ENCODE results near the gene ZBP1.
"Not testable (repeated sequence)": the region's sequence is repeated elsewhere in the genome, so short reads cannot be mapped to it uniquely, and the experiment has no call there.

Gene ZBP1

DNA sequence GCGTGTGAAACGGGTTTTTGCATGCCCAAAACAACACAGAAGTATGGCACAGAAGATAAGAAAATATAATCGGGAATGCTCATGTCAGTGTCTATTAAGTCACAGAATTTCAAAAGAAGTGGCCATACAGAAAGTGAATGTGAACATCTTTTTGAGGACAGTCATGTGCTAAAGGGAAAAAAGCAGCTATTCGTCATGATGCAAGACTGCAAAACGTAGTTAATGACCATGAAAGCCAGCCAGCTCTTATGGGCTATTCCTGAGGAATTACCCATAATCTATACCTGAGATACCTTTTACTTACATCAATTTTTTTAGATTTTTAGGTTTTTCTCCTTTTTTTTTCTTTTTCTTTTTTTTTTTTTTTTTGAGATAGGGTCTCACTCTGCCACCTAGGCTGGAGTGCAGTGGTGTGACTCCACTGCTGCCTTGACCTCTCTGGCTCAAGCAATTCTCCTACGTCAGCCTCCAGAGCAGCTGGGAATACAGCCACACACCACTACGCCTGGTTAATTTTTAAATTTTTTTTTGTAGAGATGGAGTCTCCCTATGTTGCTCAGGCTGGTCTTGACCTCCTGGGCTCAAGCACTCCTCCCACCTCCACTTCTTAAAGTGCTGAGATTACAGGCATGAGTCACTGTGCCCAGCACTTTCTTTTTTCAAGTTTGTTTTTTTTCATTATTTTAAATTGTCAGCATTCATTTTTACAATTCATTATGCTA lies 18.1 kb upstream of the ZBP1 start:
- DNase-seq: no peak

DNA sequence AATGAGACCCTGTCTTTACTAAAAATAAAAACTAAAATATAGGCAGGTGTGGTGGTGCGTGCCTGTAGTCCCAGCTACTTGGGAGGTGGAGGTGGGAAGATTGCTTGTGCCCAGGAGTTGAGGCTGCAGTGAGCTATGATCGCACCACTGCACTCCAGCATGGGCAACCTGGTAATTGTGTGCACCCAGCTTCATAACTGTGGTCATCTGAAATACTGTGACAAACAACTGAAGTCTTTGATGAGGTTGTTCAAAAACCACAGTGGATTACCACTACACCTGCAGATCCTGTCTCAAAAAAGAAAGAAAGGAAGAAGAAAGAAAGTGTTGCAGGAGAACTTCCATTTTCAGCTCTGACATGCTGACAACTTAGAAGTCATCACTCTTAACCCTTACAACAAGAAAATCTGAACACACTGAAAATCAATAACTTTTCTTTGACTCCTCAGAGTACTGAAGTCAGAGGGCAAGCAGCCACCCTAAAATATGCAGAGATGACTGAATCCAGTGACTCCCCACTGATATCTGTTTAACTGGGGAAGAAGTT lies 13.8 kb upstream of the ZBP1 start:
- DNase-seq: no peak

DNA sequence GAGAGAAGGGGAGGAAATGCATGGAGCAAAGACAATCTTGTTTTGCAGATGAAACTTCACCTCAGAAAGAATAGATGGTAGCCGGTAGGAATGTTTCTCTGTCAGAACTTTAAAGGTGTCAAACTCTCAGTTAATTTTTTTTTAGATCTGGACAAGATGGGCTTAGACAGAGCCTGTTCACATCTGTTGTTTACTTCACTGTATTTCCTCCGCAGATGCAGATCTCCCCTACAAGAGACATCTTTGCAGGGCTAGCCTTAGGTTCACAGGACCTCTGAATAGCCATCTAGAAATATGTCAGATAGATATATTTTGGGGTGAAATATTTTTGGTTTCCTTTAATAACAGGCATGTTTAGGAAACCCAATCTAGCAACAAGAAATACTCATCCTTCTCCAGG lies 12.1 kb upstream of the ZBP1 start:
- no peak for DNase-seq

DNA sequence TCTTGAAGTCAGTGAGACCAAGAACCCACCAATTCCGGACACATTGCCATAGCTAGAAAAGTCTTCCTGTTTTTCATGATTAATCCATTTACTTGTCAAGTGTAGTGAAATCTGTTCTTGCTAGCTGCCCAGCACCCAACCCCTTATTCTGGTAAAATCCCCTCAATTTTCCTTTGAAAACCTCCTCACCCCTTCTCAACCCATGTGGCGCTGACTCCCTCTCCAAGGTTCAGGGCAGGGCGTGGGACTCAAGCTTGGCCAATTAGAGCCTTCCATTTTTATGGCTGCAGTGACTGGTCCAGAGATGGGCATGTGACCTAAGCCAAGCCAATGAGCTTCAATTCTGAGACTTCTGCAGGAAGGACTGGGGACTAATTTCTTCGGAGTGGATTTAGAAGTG lies 9.8 kb upstream of the ZBP1 start:
- DNase-seq: no peak

DNA sequence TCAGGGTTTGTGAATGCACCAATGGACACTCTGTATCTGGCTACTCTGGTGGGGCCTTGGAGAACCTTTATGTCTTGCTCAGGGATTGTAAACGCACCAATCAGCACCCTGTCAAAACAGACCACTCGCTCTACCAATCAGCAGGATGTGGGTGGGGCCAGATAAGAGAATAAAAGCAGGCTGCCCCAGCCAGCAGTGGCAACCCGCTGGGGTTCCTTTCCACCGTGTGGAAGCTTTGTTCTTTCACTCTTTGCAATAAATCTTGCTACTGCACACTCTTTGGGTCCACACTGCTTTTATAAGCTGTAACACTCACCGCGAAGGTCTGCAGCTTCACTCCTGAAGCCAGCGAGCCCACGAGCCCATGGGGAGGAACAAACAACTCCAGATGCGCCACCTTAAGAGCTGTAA lies 9.3 kb upstream of the ZBP1 start:
- DNase-seq: not testable (repeated sequence)

DNA sequence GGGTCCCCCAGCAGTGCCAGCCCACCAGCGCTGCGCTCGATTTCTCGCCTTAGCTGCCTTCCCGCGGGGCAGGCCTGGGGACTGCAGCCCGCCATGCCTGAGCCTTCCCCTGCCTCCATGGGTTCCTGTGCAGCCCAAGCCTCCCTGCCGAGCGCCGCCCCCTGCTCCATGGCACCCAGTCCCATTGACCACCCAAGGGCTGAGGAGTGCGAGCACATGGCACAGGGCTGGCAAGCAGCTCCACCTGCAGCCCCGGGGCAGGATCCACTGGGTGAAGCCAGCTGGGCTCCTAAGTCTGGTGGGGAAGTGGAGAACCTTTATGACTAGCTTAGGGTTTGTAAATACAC lies 8.7 kb upstream of the ZBP1 start:
- not testable (repeated sequence) for DNase-seq

DNA sequence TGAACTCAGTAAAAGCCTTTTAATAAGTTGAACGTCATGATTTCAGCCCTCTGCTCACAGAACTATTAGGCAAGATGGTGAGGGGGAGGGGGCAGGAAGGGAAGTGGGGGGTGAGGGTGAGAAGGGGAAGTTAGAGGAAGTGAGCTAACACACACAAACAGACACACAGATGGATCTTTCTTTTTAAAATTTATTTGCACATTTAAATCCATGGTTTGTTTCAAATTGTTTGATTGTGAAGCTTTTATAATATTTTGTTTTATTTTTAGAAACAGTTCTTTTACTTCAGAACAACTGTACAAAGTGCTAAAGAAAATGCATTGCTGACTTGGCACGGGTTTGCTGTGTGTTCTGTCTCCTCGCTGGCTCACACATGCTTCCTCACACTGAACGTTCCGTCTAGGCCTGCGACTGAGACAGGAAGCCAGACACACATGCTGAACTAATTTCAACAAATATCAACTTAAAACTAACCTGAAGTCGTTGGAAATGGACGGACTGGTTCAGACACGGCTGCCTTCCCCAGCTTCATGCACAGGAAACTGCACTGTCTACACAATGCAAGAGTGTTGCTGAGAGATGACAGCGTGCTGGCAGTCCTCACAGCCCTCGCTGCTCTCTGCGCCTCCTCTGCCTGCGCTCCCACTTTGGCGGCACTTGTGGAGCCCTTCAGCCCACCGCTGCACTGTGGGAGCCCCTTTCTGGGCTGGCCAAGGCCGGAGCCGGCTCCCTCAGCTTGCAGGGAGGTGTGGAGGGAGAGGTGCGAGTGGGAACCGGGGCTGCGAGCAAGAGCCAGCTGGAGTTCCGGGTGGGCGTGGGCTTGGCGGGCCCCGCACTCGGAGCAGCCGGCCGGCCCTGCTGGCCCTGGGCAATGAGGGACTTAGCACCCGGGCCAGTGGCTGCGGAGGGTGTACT lies 8.1 kb upstream of the ZBP1 start:
- no peak for DNase-seq

DNA sequence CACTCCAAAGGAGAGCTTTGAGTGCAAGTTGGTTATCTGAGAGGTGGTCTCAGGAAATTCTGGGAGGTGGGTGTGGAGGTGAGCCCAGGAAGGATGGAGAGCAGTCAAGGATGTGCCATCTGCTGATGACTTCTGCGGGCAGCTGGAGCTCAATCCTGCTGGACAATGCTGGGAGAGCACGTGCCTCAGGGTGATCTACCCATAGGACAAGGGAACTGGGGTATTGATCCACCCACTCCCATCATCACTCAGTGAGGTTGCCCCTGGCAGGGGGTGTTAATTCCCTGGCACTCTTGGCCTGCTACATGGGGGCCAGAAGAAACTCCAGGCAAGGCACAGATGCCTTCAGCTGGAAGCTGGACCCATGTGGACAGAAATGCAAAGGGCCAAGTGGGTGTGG lies 7.1 kb upstream of the ZBP1 start:
- no peak for DNase-seq

DNA sequence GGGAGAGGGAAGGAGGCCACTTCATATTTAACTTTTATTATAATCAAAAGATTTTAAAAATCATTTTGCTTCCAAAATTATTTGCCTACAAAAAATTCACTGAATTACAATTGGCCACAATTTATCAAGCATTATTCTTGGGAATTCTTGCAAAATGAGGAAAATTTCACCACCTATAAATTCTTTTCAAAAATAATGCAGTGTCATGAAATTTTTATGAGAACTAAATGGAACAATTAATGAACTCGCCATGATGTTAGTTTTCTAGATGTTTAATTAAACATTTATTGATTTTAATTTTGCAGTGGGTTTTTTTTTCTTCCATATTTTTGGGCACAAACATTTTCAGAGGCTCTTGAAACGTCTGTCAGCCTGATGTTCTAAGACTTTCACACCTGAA lies 5.8 kb upstream of the ZBP1 start:
- no peak for DNase-seq

DNA sequence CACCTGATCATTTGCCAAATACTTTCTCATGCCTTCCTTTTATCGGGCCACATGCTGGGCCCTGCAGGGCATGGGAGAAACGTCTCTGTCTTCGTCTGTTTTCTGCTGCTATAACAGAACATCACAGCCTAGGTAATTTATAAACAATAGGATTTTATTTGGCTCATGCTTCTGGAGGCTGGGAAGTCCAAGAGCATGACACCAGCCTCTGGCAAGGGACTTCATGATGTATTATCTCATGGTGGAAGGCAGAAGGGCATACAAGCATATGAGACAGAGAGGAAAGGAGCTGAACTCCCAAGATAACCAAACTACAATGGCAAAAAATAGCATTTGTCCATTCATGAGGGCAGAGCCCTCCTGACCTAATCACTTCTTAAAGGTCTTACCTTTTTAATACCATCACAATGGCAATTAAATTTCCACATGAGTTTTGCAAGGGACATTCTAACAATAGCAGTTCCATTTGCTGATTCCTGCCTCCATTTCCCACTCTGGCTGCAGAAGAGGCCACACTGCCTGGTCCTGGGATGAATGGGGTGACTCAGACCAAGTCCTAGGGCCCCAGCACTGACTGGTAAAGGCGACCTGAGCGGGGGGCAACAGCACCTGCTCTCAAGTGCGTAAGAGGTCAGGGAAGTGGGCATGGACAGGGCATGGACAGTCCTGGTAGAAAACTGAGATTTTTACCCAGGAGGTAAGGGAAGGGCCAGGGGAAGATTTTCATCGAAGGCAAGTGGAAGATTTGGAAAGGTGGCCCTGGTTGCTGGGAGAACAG lies 5.1 kb upstream of the ZBP1 start:
- no peak for DNase-seq

DNA sequence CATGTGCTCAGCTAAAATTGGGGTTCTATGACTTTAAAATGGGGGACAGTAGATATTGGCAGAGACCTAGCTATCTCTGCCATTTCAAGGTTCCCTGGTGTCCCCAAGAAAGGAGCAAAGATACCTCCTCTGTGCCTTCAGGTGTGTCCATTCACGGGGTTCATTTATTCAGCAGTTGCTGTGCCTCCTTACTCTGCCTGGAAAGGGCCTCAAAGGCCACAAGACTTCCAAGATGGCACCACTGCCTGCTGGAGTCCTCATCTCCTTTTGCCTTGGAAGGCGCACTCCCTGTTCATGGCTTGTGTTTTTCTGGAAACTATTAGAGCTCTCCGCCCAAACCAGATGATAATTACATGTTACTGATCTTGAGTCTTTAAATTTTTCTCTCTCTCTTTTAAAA lies 3.9 kb upstream of the ZBP1 start:
- DNase-seq: no peak

DNA sequence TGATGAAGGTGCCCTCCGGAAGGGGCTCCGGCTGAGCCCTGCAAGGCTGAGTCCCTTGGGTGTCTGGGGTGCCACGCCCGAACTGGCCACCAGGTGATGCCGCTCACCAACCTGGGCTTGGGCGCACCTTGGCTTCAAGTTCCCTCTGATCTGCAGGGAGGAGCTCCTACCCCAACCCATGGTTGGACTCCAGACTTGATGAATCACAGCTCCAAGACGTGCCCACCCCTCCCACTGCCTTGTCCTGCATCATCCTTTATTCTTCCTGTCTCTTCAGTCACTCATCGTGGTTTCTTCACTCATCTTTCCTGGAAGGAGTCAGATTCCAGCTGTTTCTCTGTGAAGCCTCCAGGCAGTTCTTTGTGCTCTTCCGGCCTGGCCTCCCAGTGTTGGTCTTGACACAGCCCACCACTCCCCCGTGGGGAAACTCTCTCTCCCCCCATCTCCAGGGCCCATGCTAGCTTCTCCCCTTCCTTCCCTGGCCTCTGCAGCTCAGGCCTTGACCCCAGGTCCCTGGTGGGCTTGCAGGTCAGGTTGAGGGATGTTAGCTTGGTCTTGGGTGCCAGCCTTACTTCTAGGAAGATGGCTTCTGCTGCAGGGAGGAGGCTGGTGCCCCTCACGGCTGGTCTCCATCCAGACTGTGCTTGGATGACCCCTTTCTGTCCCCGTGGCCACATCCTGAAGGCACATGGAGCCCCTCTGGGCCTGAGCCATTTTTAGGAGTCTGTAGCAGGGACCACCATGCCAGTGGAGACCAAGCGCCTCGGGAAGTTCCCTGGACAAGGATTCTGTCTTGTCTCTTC lies 2.6 kb upstream of the ZBP1 start:
- DNase-seq: no peak

DNA sequence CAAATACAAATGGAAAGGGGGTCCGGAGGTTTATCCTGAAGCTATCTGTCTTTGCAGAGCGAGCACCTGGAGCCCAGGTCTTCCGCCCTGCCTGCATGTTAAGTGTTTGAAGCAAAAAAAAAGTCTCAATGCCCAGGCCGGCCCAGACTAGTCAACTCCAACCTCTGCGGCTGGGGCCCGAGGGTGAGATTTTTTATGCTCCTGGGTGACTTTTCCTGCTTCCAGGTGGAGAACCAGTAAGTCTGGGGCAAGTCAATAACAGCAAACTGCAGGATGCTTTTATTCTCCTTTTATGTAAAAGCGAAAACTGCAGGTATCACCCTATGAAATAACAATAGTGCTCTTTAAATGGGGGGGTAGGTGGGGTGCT lies 2.0 kb upstream of the ZBP1 start:
- no peak for DNase-seq

DNA sequence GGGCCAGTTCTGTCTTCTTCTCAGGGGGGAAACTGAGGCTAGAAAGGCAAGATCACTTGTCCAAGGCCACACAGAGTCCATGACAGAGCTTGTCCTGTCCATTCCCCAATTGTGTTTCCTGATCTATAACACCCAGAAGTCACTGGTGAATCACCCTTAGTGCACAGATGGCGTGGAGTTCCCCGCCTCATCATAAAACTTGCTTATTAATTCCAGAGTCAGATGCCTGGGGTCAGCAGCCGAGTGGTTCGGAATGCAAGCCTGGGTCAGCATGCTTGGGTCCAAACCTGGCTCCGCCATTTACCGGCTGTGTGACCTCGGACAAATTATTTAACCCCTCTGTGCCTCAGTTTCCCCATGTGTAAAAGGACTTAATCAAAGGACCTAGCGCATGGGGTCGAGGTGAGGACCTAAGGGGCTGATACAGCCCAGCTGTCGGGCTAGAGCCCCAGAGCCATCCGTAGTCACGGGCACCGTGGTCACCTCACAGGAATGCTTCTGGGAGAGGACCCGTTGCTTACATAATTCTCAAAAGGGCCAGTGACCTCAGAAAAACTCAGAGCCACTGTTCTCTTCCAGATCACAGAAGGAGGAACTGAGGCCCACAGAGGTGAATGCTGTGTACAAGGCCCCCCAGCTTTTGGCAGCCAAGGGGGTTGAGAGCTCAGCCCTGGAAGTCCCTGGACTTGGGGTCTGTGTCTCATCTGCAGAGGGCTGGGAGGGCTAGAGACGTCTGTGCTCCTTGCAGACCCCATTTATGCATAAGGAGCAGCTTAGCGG lies 1.4 kb upstream of the ZBP1 start:
- no peak for DNase-seq

DNA sequence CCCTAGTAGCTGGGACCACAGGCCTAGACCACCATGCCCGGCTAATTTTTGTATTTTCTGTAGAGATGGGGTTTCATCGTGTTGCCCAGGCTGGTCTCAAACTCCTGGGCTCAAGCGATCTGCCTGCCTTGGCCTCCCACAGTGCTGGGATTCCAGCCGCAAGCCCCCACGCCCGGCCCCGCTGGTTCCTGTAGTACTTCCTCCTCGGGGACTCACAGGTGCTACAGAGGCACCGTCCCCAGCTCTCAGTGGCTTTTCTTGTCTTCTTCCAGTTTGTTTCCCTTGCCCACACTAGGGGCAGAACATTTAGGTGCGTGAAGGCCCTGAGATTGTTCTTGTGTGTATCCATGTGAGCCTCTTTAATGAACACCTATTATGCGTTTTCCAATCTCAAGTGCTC lies 773 bp upstream of the ZBP1 start:
- no peak for DNase-seq

DNA sequence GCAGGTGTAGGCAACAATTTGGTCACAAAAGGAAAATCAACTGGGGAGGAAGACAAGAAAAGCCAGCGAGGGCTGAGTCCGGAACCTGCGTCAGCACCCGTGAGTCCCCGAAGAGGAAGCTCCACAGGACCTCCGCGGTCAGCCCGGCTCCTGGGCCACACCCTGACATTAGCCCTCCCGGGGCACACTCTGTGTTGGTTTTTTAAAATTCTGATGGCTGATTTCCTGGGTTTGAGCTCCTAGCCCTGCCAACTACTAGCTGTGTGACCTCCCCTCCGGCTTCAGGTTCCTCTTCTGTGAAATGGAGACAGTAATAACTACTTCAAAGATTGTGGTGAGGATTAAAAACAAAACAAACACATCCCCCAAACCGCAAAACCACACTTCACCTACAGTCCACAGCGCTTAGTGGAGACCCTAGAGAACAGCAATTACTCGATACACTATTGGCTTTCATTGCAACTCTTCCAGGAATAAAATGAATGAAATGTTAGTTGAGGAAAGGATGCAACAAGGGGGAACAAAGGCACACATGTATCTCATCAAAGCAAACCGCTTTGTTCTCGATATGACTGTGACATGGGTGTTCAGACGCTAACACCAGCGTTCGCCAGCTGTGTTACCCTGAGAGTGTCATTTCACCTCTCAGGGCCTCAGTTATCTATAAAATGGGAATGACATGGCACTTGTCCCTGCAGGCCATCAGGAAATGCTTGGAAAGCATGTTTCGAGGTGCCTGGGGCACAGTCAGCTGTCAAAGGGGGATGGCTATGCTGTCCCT lies 985 bp downstream of the ZBP1 start:
- DNase-seq: no peak

DNA sequence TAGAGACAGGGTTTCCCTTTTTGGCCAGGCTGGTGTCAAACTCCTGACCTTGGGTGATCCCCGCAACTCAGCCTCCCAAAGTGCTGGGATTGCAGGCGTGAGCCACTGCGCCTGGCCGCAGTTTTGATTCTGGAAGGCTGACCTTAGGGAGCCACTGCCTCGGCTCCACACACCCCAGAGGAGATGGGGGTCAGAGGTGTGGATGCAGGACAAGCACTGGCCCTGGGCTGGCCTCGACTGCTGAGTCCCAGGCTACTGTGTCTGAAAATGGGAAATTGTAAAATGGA lies 1.5 kb downstream of the ZBP1 start:
- no peak for DNase-seq

DNA sequence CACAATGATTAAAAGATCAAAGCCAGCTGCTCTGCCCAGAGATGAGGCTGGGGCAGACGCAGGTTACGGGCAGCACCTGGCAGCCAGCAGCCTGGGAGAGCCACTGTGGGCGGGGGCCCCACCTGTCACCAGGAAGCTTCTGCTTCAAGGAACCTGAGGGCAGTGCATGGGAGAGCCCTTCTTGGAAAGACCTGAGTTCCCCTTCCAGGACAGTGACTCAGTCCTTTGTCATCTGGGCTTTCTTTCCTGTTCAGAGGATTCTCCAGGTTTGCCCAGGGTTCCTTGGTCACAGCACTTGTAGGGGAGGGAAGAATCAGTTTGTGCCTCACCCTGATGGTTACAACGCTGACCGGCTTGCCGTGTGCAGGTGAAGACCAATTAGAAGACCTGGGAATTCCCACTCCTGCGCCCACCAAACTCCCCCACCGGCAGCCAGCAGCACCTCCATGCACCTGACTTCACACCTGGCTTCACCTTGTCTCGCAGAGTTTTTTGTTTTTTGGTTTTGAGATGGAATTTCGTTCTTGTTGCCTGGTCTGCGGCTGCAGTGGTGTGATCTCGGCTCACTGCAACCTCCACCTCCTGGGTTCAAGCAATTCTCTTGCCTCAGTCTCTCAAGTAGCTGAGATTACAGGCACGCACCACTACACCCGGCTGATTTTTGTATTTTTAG lies 2.0 kb downstream of the ZBP1 start:
- no peak for DNase-seq

DNA sequence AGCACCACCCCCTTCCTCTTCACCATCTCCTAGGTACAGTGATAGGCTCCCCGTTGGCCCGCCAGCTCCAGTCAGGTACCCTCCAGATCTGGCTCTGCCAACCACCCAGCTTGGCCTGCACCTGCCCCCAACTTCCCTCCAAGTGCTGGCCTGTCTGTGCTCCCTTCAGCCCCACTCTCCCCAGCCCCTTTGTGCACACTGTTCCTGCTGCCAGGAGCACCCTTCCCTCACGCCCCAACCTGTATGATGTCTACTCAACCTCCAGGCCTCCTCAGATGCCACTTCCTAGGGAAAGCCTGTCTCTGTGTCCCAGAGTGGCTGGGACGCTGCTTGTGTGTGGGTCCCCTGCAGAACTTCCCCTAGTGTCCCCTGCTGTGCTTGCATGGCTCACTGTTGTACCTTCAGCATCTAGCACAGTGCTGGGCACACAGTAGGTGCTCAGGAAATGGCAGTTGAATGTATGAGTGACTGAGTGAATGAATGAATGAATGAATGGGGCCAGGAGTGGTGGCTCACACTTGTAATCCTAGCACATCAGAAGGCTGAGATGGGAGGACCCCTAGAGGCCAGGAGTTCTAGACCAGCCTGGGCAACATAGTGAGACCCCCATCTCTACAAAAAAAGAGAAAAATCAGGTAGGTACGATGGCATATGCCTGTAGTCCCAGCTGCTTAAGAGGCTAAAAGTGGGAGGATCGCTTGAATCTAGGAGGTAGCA lies 3.0 kb downstream of the ZBP1 start:
- no peak for DNase-seq
